ENCODE results near the gene KIZ.

The KIZ gene

GRCh38 chr20:21265261-21266190 is 139.6 kb downstream of the KIZ start:
- DNase-seq (ENCODE audit: low read depth in 2 of 2) = no peak

GRCh38 chr20:21266191-21266536 is 140.3 kb downstream of the KIZ start:
- no peak for DNase-seq (ENCODE audit: low read depth in 2 of 2)

DNA sequence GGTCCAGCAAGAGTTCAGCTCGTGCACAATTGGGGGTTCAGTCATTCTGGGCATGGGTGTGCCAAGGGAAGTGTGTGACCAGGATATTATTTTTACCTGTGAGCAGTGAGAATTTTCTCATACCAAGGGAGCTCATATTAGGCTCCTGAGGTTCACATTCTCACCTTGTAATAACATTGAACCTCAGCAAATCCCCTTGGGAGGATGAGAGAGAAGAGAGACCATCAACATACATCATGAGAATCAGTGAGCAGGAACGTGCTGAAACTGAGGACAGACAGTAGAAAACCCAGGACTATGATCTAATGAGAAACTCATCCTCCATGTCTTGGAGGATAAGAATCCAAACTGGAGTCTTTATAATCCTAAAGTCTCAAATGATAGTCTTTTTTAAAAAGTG is 143.9 kb downstream of the KIZ start:
- no peak for DNase-seq (ENCODE audit: low read depth in 2 of 2)

- no peak for DNase-seq (ENCODE audit: low read depth in 2 of 2)
Measured at GRCh38 chr20:21270806-21271205, 144.9 kb downstream of the KIZ start.

- DNase-seq (ENCODE audit: low read depth in 2 of 2) = no peak
Measured at GRCh38 chr20:21272279-21272678, 146.4 kb downstream of the KIZ start.

DNA sequence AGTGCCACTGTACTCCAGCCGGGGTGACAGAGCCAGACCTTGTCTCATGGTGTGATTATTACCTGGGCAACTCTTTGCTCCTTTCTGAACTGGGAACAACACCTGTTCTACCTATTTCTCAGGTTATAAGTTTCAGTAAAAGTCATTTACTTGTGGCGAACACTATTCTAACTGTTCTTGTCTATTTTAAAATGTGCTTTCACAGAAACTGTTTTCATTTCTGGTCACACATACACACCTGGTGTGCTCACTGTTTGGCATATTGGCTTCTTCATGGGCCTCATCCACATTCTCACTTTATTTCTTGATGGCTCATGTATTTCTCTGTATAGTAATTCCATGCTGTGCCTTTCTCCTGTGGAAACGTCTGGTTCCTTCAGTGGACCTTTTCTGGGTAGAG is 146.8 kb downstream of the KIZ start:
- DNase-seq (ENCODE audit: low read depth in 2 of 2) = no peak

DNA sequence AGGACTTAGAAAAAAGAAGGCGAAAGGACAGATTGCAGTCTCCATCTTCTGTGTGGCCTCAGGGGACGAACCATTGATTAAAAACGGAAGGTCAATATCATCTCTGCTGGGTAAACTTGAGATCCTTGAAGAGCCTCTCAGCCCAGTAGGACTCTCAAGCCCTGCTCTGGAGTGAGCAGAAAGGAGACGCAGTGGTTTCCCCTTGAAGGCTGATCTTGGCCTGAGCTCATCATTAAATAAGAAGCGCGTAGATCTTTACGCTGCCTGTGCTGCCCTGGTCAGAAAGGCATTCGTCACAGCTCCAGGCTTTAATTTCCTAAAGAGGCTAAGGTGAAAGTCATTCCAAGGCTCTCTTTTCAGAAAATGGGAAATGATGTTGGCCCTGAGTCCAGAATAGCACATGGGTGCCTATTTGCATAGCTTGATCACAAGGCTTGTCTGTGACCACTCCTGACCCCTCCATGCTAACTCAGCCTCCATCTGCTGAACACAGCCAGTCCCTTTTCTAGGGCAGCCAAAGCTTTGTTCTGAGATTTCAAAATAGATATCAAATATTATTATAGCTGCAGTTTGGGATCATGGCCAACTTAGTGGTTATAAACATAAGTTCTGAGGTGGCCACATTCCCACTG is 148.0 kb downstream of the KIZ start:
- no peak for DNase-seq (ENCODE audit: low read depth in 2 of 2)

GRCh38 chr20:21278829-21279228 is 152.9 kb downstream of the KIZ start:
- no peak for DNase-seq (ENCODE audit: low read depth in 2 of 2)

DNA sequence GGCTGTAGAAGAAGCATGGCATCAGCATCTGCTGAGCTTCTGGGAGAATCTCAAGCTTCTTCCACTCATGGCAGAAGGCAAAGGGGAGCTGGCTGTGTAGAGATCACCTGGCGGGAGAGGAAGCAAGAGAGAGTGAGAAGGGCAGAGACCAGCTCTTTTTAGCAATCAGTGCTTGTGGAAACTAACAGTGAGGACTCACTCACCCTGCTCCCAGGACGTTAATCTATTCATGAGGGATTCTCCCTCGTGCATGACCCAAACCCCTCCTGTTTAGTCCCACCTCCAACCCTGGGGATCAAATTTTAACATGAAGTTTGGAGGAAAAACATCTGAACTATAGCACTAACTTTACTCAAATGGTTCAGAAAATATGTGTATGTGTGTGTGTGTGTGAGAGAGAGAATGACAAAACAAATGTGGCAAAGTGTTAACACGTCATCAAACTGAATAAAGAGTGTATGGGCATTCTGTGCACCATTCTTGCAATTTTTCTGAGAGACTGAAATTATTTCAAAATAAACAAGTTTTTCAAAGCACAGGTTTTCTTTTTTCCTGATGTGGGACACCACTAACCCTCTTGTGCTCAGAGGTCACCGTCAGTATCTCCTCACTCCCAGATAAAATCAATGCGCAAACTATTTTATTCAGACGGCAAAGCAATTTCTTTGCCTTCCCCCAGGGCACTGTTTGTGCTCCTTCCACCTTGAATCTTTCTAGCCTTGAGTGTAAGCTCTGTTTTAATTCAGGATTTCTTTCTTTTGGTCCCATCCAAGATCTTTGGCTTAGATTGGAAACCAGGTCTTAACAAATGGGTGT is 154.0 kb downstream of the KIZ start:
- no peak for DNase-seq (ENCODE audit: low read depth in 2 of 2)

- no peak for DNase-seq (ENCODE audit: low read depth in 2 of 2)
Measured at GRCh38 chr20:21280522-21281016, 154.7 kb downstream of the KIZ start.

DNA sequence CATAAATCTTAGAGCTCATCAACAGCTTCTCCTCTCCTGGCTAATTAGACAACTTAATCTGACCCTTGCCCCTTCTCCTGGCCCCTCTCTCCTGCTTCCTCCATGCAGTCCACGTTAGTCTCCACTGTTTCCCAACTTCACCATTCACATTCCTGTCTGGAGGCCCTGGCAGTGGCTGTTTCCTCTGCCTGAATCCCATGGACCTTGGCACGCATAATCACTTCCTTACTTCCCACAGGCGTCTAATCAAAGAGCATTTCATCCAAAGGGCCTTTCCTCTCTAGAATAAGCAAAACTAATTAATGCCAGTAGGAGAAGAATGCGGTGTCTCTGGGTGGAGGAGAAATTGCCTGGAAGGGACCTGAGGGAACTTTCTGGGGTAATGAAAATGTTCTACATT is 160.9 kb downstream of the KIZ start:
- no peak for DNase-seq (ENCODE audit: low read depth in 2 of 2)

- DNase-seq (ENCODE audit: low read depth in 2 of 2) = no peak
Measured at GRCh38 chr20:21288587-21289370, 162.9 kb downstream of the KIZ start.

DNA sequence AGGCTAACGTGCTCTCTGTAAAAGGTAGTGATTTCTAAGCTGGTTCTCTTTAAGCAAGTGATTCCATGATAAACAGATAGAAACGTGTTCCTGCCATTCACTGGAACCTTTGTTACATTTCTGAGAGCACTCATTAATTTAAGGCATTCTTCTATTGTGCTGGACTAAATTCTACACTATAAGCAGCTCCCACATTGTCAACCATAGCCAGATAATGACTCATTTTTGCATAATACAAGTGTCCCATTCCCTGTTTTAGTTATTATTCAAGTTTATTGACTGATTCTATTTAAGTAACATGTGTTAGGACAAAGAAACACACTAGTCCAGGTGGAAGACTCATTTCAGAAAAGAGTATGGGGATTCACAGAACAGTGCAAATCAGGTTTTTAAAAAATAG is 163.8 kb downstream of the KIZ start:
- no peak for DNase-seq (ENCODE audit: low read depth in 2 of 2)

GRCh38 chr20:21291026-21291425 is 165.1 kb downstream of the KIZ start:
- no peak for DNase-seq (ENCODE audit: low read depth in 2 of 2)

- DNase-seq (ENCODE audit: low read depth in 2 of 2) = no peak
Measured at GRCh38 chr20:21294755-21295154, 168.9 kb downstream of the KIZ start.
